DMS 273 treated with DMSO at 0.1 percent for 48 hours (cell line): ENCODE measurements around the gene PTGDR2.

ENCODE experiments used
- DNase-seq: peaks from one replicate; lab custom pipeline; 2025; lab: John Stamatoyannopoulos, UW

PTGDR2 gene

DNA sequence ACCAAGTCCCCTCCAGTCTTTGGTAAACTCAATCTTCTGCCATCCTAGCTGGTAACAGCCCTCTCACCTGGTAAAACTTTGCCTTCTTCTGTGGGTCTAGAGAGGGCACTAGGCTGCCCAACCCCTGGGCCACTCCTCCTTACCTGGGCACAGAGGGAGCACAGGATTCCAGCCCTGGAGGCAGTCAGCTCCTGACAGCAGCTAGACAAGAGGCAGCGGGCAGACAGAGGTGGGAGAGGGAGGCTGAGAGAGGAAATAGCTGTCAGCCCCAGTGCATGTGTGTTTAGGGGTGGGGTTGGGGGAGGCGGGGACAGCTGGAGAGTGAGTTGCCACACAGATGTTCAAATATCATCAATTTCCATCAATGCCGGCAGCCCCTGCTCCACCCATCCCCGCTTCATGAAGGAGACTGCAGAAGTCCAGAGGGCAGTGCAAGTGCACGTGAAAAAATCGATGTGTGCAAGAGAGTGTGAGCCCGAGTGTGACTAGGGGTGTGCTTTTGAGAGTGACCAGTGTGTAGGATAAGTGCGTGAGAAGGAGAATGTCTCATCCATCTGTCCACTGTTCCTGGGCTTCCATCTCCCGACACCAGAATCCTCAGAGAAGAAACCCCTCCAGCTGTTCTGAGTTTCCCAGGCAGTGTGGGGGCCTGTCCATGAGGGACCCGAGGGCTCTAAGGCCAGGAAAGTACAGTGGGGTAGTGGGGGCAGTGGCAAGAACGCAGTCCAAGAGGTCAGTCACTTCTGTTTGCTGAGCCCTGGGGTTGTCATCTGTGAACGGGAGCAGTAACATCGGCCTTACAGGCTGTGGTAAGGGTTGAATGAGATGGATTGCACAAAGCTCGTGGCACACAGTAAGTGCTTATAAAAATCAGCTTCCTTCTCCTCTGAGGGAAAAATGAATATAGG lies at the start of gene PTGDR2:
Gene PTGDR2, minus strand, starts transcription at position 225 of the 908 bp plus-strand sequence. CDS start 2,228 bp downstream, outside the sequence.
- no peak for DNase-seq

GRCh38 chr11:60905047-60905446 lies 49.3 kb upstream of the PTGDR2 start:
- no peak for DNase-seq

GRCh38 chr11:60902625-60903024 lies 46.9 kb upstream of the PTGDR2 start:
- DNase-seq = no peak

GRCh38 chr11:60900673-60901404 lies 45.1 kb upstream of the PTGDR2 start:
- no peak for DNase-seq

DNA sequence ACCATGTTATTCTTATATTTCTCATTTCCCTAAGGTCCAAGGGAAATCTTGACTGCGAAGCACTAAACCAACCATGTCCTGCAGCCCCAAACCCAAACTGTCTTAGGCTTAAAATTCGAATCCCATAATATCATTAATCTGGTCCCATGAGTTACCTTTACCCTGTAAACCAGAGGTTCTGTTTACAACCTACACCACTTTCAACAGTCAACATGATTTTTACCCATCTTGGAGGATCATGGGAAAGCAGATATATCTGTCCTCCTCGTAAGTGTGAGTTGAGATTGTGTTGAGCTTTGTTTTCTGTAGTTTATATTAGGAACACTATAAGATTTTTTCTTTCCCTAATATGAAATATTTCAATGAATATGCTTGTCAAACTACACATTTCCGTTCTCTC lies 44.2 kb upstream of the PTGDR2 start:
- no peak for DNase-seq

- no peak for DNase-seq
Observed at GRCh38 chr11:60899046-60899936, 43.5 kb upstream of the PTGDR2 start.

DNA sequence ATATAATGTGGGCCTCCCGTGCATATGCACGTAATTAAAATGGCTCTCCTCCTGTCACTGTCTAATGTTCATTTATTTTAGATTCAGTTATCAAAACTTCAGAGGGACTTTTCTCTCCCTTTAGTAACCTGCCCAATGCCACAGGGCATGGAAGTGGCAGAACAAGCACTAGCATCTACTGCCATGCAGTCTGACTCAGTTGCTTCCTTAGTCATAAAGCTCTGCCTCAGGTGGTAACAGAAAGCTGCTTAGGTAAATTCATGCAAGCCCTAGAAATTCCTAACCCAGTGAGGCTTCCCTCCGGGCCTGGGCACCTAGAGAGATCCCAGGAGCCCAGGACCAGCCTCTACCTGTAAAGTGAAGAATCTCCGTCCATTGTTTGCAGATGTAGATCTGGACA lies 41.7 kb upstream of the PTGDR2 start:
- DNase-seq = no peak

GRCh38 chr11:60895687-60896086 lies 39.9 kb upstream of the PTGDR2 start:
- DNase-seq = no peak

- DNase-seq = no peak
Observed at GRCh38 chr11:60891103-60891741, 35.5 kb upstream of the PTGDR2 start.

DNA sequence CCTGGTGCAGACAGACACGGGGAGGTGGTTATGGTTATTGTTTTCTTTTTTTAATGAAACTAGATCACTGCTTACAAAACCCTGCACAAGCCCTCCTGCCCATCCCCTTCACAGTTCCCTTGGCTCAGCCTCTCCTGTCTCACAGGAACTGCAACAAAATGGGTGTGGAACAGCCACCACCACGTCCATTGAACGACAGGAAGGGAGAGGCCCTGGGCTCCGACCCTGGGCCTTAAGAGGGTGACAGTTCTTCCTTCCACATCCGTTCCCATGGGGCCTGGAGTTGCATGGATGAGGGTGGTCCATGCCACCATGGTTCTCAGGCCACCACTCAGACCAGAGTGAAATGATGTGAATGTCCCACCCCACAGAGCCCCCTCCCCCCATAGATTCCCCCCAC lies 34.9 kb upstream of the PTGDR2 start:
- DNase-seq = no peak

GRCh38 chr11:60889869-60890311 lies 34.1 kb upstream of the PTGDR2 start:
- no peak for DNase-seq

GRCh38 chr11:60887556-60887955 lies 31.8 kb upstream of the PTGDR2 start:
- DNase-seq = peak; percentile 64

DNA sequence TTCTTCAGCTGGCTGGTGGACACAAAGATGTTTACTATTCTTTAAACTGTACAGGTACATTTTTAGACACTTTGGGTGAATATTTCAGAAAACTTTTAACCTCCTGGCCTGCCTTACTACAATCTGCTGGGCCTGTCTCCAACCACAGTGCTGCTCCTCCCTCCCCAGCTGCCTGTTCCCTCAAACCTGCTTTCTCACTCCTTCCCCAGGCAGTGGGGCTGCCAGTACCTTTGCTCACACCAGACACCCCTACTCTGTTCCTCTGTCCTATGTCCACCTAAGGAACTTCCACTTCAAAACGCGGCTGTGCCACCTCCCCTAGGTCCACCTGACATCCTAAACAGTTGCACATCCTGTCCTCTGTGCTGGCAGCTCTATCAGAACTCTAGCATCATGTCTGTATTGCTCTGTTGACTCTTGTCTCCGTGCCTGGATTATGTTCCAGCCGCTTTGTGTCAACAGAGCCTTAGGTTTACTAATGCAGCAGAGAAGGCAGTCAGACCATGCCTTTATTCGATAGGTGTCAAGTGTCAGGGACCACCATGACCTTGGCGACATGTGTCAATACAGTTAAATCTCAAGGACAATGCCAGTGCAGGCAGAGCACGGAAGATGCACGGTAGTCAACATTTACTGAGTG lies 25.0 kb upstream of the PTGDR2 start:
- no peak for DNase-seq

DNA sequence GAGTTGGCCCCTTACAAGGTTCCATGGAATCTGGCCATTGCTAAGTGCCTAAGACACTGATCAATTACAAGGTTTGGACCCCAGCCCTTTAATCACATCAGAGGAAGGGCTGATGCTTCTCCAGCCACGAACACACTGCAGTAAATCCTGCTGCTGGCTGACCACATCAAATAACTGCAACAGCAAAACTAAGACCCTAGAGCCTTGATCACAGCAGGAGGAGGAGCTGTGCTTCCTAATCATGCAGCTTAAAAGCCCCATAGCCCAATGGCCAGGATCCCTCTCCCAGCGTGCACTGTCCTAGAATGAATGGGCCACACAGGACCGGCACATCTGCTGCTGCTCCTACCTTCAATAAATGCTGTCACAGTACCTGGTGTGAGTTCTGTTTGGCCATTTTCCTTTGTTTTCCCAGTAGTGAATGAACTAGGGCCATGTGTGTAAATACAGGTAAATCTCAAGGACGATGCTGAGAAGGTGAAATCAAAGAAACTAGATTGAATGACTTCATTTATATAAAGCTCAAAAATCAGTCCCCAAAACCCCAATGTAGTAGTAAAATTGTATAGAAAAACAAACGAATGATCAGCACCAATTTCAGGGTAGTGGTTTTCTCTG lies 24.3 kb upstream of the PTGDR2 start:
- DNase-seq = no peak

GRCh38 chr11:60879104-60879503 lies 23.4 kb upstream of the PTGDR2 start:
- no peak for DNase-seq

DNA sequence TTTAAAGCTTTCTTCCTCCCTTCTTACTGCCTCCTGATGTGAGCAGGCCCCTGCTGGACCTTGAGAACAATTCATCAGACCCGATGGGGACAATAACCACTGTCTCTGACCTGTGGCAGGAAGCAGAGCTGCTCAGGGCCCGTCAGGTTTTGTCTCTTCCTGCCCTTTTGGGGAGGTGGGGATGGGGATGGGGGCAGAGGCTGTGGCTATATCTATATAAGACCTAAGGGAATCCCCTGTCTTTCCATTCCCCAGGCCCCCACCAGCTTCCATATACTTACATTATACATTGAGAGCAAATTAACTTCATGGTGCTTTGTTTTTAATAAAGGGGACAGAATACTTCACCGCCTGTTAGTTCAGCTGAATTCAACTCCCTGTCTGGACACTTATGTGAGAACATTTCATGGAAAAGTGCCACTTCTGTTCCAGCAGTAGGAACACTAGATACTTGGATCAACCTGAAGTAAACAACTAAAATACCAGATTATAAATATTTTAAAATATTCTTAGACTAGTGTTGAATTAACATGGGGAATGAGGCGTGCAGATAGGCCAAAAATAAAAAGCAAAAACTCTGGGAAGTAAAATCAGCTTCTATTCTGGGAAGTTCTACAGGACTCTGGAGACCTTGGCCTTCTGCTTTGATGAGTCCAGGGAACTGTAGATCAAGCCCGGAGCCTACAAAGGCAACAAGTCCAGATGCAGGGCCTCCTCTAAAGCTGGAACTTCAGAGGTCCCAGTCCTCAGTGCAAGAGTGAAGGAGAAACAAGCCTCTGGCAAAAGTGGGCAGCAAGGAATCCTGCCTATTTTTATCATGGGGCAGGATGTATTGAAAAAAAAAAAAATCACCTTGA lies 22.7 kb upstream of the PTGDR2 start:
- DNase-seq = no peak

DNA sequence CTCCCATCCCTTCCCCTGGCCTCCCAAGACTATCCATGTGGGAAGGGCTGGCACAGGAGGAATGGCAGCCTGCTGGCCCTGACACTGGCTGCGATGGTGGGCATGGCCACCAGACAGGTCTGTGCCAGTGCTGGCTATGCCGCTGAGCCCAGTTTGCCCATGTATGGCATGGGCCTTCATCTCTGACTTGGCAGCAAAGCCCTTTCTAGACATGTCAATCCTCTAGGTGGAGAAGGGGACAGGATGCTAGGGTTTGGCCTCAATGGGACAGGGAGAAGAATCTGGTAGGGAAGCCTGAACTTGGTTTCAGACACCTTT lies 20.4 kb upstream of the PTGDR2 start:
- DNase-seq = no peak

DNA sequence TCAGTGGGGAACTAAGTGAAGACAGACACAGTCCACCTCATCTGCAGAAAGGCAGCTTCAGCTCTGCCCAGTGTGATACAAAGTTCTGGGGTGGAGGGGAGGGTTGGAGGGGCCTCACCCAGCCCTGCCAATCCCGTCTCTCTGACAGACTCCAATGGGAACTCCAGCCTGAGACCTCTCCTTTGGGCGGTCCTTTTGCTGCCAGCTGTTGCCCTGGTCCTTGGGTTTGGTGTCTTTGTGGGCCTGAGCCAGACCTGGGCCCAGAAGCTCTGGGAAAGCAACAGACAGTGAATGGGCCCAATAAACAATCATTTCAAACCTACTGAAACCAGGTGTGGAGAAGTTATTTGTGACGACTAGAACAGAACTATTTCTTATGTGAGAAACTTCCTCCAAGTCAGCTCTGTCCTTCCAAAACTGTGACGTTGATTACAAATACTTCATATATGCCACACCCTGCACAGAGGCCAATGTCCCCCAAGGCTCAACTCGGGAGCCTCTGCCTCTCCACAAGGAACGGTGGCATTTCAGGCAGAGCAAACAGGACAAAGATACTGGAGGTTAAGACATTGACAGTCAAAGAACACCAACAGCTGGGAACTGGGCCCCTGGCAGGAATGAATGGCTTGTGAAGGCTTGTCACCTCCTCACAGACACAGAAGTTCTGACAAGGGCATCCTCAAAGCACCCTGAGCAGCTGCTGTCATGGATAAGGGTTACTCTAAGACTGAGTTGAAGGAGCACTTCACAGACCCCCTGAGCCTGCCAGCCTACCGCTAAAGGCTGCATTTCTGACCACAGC lies 19.8 kb upstream of the PTGDR2 start:
- DNase-seq = no peak
